GM12801 (cell line): ENCODE measurements around the gene KIF18B.

ENCODE experiments used
- TF ChIP-seq, protein P1 (sequence below): IDR thresholded peaks from one replicate; pipeline ENCODE4 v1.5.1; 2011; ENCODE audit warnings: control low read depth; ENCODE audit not compliant: insufficient read length; ENCODE audit errors: extremely low read depth

Gene KIF18B

DNA sequence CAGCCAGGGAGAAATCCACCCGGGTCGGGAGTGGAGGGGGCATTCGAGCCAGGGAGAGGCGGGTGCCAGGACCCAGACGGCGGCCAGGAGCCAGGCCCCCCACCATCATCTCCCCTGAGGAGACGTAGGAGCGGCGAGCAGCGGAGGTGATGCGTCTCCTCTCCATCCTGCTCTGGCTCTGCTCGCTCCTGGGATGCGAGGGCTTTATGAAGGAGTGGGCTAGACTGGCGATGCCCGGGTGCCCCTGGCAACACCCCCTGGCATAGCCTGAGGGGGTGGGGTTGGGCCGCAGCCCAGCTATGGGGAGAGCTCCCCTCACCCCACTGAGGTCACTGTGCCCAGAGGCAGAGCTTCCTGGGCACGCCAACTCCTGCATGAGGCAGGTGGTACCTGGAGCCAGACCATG lies 32.2 kb downstream of the KIF18B start, which contains the start of gene GFAP:
Gene GFAP, minus strand, starts transcription at position 180 of the 406 bp plus-strand sequence. Its CDS starts 14 bp downstream, at position 166.
- TF ChIP-seq, protein P1, sequence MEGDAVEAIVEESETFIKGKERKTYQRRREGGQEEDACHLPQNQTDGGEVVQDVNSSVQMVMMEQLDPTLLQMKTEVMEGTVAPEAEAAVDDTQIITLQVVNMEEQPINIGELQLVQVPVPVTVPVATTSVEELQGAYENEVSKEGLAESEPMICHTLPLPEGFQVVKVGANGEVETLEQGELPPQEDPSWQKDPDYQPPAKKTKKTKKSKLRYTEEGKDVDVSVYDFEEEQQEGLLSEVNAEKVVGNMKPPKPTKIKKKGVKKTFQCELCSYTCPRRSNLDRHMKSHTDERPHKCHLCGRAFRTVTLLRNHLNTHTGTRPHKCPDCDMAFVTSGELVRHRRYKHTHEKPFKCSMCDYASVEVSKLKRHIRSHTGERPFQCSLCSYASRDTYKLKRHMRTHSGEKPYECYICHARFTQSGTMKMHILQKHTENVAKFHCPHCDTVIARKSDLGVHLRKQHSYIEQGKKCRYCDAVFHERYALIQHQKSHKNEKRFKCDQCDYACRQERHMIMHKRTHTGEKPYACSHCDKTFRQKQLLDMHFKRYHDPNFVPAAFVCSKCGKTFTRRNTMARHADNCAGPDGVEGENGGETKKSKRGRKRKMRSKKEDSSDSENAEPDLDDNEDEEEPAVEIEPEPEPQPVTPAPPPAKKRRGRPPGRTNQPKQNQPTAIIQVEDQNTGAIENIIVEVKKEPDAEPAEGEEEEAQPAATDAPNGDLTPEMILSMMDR, result no peak

GRCh38 chr17:44914698-44915271 lies 32.8 kb downstream of the KIF18B start:
- TF ChIP-seq, protein P1, result no peak

GRCh38 chr17:44914148-44914547 lies 33.4 kb downstream of the KIF18B start:
- TF ChIP-seq, protein P1, result no peak

GRCh38 chr17:44913676-44914075 lies 33.9 kb downstream of the KIF18B start:
- TF ChIP-seq, protein P1, result no peak

- TF ChIP-seq, protein P1, result no peak
Observed at GRCh38 chr17:44912763-44913544, 34.6 kb downstream of the KIF18B start.

DNA sequence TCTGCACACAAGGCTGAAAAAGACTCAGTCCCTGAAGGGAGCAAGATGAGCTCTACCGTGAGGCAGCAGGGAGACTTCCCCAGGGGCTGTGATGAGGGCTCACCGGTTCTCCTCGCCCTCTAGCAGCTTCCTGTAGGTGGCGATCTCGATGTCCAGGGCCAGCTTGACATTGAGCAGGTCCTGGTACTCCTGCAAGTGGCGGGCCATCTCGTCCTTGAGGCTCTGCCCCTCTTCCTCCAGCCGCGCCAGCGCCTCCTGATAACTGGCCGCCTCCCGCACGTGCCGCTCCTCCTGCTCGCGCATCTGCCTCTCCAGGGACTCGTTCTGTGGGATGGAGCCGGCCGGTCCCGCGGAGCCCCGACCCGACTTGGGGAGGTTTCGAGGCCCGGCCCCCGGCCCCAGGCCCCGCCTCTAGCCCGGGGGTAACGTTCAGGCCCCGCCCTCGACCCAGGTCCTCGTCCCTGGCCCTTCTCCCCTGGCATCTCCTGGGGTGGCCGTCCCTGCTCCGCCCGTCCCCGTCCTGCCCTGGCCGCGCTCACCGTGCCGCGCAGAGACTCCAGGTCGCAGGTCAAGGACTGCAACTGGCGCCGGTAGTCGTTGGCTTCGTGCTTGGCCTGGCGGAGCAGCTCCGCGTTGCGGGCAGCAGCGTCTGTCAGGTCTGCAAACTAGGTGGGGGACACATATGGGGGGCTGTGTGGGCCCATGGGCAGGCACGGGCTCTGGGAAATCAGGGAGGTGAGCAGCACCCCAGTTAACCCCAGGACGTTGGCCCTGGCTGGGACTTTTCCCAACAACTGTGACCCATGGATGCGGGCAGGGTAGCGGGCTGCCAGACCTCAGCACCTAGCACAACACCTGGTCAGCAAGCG lies 36.2 kb downstream of the KIF18B start:
- TF ChIP-seq, protein P1, result no peak

- TF ChIP-seq, protein P1, result no peak
Observed at GRCh38 chr17:44910231-44911106, 37.1 kb downstream of the KIF18B start.
